K562 treated with DMSO at 1 percent for 12 hours (cell line): ENCODE results near the gene HBS1L. TPM values are rescaled to one million over a fixed set of nuclear protein-coding genes. Genes with fewer than 3 reads are reported as not detected.

Experiments used
- total RNA-seq: library from RNA; unstranded; fragments of 300-600 nt; gene quantifications from 2 replicates; pipeline ENCODE4 v1.2.3, GENCODE V29; 2022; ENCODE audit not compliant: insufficient read depth

Gene HBS1L
- total RNA-seq: 34.2 and 85.9 TPM in 2 replicates

GRCh38 chr6:135054569-135055498, at the start of gene HBS1L:
TSS of gene HBS1L (minus strand) at chr6:135054822. CDS start at chr6:135054691, 131 bp downstream.

DNA sequence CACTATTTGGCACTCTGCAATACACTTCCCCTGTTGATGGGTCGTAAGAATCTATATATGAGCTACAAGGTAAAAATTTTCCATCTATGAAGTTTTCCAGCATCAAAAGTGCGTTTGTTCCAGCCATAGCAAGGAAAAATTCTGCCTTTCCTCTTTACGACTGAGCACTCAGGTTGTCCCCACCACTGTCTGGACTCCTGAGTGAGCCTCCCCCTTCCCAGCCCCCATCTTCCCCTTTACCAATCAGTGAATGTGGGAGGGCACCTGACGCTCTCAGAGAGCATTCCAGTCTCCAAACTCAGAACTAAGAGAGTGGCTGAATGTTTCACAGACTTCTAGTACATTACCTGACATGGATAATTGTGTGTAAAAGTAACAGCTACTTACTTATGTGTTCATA, 104.7 kb downstream of the HBS1L start, which contains the start of gene ALDH8A1:
Gene ALDH8A1 (minus strand): TSS at position 175 of the 400 bp plus-strand sequence. CDS start 48 bp downstream, at position 127.

Other genes starting within 250 kb of the HBS1L start
- gene ALDH8A1, start 104.7 kb downstream of the HBS1L start, total RNA-seq: 0.34 TPM in 1 of 2 replicates, not detected in the other
- 18.7 and 66.8 TPM in 2 replicates for gene MYB, start 126.5 kb upstream of the HBS1L start, total RNA-seq